ENCODE results near the gene NLRP13.
"Not testable (repeated sequence)": the region's sequence is repeated elsewhere in the genome, so short reads cannot be mapped to it uniquely, and the experiment has no call there.

NLRP13 gene, protein sequence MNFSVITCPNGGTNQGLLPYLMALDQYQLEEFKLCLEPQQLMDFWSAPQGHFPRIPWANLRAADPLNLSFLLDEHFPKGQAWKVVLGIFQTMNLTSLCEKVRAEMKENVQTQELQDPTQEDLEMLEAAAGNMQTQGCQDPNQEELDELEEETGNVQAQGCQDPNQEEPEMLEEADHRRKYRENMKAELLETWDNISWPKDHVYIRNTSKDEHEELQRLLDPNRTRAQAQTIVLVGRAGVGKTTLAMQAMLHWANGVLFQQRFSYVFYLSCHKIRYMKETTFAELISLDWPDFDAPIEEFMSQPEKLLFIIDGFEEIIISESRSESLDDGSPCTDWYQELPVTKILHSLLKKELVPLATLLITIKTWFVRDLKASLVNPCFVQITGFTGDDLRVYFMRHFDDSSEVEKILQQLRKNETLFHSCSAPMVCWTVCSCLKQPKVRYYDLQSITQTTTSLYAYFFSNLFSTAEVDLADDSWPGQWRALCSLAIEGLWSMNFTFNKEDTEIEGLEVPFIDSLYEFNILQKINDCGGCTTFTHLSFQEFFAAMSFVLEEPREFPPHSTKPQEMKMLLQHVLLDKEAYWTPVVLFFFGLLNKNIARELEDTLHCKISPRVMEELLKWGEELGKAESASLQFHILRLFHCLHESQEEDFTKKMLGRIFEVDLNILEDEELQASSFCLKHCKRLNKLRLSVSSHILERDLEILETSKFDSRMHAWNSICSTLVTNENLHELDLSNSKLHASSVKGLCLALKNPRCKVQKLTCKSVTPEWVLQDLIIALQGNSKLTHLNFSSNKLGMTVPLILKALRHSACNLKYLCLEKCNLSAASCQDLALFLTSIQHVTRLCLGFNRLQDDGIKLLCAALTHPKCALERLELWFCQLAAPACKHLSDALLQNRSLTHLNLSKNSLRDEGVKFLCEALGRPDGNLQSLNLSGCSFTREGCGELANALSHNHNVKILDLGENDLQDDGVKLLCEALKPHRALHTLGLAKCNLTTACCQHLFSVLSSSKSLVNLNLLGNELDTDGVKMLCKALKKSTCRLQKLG
- total RNA-seq, result 0 reads per million in 2 experiments

GRCh38 chr19:55931936-55932386 lies at the start of gene NLRP13:
Gene NLRP13, minus strand, starts transcription at chr19:55932336. Its CDS starts 25 bp downstream, at chr19:55932311.
- no peak for DNase-seq (ENCODE audit: low read depth)

GRCh38 chr19:55980415-55980814 lies 48.3 kb upstream of the NLRP13 start:
- DNase-seq (ENCODE audit: low read depth), result no peak

DNA sequence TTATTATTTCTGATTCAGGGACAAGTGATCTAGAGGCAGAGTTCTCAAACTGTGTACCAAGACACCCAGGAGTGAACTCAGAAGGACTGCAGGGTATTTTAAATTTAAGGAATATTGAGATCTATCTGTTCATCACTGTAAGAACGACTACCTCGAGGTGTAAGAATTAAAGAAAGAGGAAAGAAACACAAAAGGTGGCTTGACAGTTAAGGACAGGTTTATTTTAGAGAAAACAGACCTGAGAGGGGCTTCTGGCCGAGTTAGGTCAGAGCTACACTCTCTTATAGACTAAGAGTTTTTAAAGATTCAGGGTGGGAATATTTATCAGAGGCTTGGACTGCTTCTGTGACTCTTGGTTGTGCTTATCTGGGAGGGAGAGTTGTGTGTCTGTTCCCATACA lies 41.8 kb upstream of the NLRP13 start:
- no peak for DNase-seq (ENCODE audit: low read depth)

GRCh38 chr19:55962186-55962585 lies 30.1 kb upstream of the NLRP13 start:
- DNase-seq (ENCODE audit: low read depth), result no peak

DNA sequence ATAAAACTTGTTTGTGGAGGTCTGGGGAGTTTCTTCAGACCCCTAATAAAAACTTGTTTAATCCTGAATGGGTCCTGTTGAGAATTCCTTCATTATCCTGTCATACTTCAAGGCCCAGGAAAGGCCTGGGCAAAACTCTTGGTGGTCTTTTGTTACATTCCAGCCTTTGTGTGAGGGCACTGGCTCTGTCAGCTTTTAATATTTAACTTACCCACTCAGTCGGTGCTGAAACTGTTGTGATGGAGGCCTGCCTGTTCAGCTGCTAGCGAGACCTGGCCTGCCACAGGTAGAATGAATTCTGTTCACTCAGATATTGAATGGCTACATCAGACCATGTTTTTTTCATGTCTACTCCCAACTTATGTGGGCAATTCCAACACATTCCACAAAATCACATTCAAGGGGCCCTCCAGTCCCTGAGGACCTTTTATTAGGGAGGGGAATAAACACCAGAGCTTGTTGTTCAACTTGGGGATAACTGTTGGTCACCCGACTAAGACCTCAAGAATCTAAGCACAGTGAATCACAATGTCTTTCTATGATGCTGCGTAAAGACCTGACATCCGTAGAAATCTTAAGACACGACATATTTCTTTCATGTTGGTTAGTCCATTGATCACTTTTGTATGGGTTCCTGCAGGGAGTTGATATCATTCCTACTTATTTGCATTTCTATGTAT lies 28.0 kb upstream of the NLRP13 start:
- no peak for DNase-seq (ENCODE audit: low read depth)

- DNase-seq (ENCODE audit: low read depth), result no peak
Observed at GRCh38 chr19:55958356-55958755, 26.2 kb upstream of the NLRP13 start.

DNA sequence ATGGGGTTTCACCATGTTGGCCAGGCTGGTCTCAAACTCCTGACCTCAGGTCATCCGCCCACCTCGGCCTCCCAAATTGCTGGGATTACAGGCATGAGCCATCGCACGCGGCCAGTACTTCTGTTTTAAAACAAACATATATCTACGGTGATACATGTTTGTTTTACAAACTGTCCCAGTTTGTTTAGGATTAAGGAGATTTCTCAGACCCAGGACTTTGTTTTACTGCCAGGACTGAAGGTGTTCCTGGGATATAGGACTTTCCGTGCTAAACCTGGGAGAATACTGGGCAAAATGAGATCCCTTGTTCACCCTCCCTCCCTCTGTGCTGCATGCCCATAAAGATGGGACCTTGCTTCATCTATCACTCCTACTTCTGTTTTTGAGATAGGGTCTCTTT lies 24.3 kb upstream of the NLRP13 start:
- no peak for DNase-seq (ENCODE audit: low read depth)

- DNase-seq (ENCODE audit: low read depth), result not testable (repeated sequence)
Observed at GRCh38 chr19:55950566-55950965, 18.4 kb upstream of the NLRP13 start.

DNA sequence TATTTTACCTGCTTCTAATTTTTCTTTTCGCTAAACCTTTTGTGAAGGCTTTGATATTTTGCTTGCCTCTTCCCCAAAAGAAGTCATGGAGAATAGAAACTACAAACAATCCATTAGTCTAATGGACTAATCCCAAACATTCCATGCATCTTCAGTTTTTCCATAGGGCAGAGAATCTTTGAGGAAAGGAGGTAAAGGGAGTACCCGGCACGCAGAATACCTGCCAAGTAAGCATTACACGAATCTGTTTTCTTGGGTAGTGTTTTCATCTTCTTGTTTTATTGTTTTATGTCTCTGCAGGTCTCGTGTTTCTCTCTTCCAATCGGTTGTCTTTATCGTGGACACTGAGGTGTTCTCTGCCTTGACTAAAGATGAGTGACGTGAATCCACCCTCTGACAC lies 15.4 kb upstream of the NLRP13 start, which contains the start of gene NLRP8:
NLRP8 (plus strand) TSS at position 301 of the 400 bp plus-strand sequence.
- DNase-seq (ENCODE audit: low read depth), result no peak

DNA sequence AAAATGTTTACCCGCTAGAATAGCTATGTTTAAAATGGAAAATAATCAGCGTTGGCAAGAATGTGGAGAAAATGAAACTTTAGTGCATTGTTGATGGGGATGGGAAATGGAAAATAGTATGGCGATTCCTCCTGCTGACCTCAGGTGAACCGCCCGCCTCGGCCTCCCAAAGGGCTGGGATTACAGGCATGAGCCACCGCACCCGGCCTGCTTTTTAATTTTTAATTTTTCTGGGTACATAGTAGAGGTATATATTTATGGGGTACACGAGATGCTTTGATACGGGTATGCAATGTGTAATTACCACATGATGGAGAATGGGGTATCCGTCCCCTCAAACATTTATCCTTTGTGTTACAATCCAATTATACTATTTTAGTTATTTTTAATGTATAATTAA lies 8.2 kb upstream of the NLRP13 start:
- DNase-seq (ENCODE audit: low read depth), result no peak

DNA sequence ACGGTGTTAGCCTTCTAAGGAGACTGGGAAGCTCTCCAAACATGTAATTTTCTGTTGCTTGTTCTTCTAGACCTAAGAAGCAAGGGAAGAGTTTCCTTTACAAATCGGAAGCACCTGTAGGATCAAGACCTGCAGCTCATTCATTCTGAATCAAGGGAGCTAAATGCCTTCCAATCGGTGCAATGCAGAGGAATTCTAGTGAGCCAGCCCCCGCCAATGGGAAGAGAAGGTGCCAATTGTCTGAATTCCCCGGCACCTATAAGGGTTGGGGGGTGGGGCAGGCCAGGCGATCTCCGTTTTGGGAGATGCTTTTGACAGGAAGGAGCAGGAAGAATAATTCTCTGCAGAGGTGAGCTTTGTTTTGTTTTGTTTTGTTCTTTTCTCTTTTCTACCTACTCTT lies 7.1 kb upstream of the NLRP13 start:
- DNase-seq (ENCODE audit: low read depth), result no peak

DNA sequence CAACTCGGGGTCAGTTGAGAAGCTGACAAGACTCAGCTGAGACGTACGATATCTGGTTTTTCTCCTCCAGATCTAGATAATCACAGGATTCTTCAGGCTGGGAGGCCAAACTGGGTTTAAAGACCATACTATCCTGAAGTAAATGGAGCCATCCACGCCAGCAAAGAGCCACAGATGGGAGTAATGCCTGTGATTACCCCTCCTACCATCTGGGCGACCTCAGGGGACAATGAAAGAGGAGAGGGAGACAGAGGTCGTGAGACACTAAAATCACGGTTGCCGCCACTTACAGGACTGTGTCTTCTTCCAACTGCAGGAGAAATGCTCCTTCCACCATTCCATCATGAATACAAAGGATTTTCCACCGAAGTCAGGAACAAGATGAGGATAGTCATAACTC lies 3.1 kb upstream of the NLRP13 start:
- no peak for DNase-seq (ENCODE audit: low read depth)

- DNase-seq (ENCODE audit: low read depth), result no peak
Observed at GRCh38 chr19:55930996-55931515, 1.1 kb downstream of the NLRP13 start.

- DNase-seq (ENCODE audit: low read depth), result not testable (repeated sequence)
Observed at GRCh38 chr19:55929258-55929657, 2.9 kb downstream of the NLRP13 start.

DNA sequence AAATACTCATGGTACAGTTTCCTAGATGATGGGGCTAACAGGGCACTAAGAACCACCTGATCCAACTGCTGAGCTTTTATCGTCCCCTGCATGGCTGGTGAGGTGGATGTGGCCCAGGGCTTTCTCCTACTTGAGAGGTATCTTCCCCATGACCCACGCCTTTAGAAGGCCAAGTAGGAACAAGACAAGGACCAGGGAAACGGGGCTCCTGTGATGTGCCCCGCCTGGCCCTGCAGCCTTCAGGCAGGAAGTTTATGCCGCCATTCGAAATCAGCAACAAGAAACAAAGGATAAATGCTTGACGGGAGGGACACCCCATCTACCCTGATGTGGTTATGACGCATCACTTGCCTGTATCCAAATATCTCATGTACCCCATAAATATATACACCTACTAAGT lies 4.1 kb downstream of the NLRP13 start:
- no peak for DNase-seq (ENCODE audit: low read depth)

DNA sequence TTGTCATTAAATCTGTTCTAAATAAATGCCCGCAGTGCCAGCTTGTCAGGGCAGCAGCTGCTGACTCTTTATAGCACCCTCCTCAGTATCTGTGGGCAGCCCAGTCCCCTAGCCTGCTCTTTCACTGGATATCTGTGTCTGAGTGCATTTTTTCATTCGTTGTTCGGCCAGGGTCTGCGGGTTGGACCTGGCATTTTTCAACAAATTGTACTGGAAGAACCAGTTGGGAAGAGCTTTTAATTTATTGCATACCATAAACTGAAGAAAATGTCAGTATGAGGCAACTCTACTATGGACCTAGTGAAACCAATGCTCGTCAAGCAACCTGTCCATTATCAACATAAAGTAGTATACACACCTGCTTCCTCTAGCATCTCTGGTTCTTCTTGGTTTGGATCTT lies 8.6 kb downstream of the NLRP13 start:
- no peak for DNase-seq (ENCODE audit: low read depth)

GRCh38 chr19:55913643-55914268 lies 18.4 kb downstream of the NLRP13 start:
- no peak for DNase-seq (ENCODE audit: low read depth)

- DNase-seq (ENCODE audit: low read depth), result no peak
Observed at GRCh38 chr19:55912916-55913315, 19.2 kb downstream of the NLRP13 start.

DNA sequence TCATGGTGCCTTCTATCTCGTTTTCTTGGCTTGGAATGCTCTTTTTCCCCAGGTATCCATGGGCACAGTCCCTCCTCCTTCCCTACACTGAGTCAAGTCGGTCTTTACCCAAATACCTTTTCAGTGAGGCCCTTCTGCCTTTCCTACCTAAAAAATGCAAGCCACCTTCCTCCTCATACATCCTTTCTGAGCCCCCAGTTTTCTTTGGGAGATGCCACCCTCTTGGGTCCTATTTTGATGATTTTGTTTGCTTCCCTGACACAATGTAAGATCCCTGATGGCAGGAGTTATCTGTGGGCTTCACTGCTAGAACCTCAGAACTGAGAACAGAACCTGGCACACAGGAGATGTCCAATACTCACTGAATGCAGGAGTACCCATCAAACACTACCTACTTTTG lies 22.3 kb downstream of the NLRP13 start:
- DNase-seq (ENCODE audit: low read depth), result no peak

DNA sequence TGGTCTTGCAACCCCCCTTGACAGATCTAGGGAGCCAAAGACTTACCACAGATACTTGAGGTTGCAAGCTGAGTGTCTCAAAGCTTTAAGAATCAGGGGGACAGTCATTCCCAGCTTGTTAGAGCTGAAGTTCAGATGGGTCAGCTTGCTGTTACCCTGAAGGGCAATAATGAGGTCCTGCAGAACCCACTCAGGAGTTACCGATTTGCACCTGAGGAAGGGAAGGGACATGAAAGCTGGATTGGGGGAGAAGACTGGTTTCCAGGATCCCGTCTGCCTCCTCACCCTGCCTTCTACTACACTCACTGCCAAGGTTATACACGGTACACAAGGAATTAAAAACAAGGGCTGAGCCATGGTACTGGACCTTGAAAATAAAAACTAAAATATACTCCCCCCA lies 24.4 kb downstream of the NLRP13 start:
- no peak for DNase-seq (ENCODE audit: low read depth)

- DNase-seq (ENCODE audit: low read depth), result no peak
Observed at GRCh38 chr19:55907286-55907685, 24.9 kb downstream of the NLRP13 start.
